SK-N-SH (cell line): ENCODE results near the gene MZF1.

ENCODE experiments used
- CTCF ChIP-seq: fragments of 200-600 bp; sonication (generic); IDR thresholded peaks from 2 replicates; pipeline ENCODE4 v1.6.1; 2017; ENCODE audit warnings: antibody characterized with exemption, mild to moderate bottlenecking, moderate library complexity
- FOXM1 ChIP-seq: IDR thresholded peaks from 2 replicates; pipeline ENCODE4 v1.4.0; 2012; ENCODE audit warnings: low read depth, mild to moderate bottlenecking
- PBX3 ChIP-seq: IDR thresholded peaks from 2 replicates; pipeline ENCODE4; 2012
- REST ChIP-seq: IDR thresholded peaks from 2 replicates; pipeline ENCODE4 v1.6.1; 2012; ENCODE audit warnings: mild to moderate bottlenecking, low read depth, low read length, moderate library complexity
- RXRA ChIP-seq: IDR thresholded peaks from 2 replicates; pipeline ENCODE4 v1.4.0; 2012; ENCODE audit warnings: low read depth, mild to moderate bottlenecking, borderline replicate concordance
- TCF12 ChIP-seq: IDR thresholded peaks from 2 replicates; pipeline ENCODE4 v1.4.0; 2012
- USF1 ChIP-seq: IDR thresholded peaks from 2 replicates; pipeline ENCODE4 v1.4.0; 2012; ENCODE audit warnings: low read depth, borderline replicate concordance

GRCh38 chr19:58572026-58572817, 913 bp downstream of the MZF1 start:
- TF ChIP-seq REST (no peak), PBX3 (no peak), CTCF (no peak), RXRA (no peak), TCF12 (no peak), FOXM1 (no peak), USF1 (no peak)
